Thyroid gland (tissue), 4 donors: ENCODE data around the gene CDK16. TPM values are rescaled to one million over a fixed set of nuclear protein-coding genes. Genes with fewer than 3 reads are reported as not detected.

Source experiments
- DNase-seq, 2 donors: peaks; one replicate each; pipeline ENCODE4 v3.0.0-alpha.2; 2019
- H3K27ac ChIP-seq, 3 donors: fragments of 200-600 bp; sonication (generic); 1 replicate in 2 of 3; 2 replicates in 1 of 3; pipeline ENCODE4 v1.5.1; 2016 to 2019; ENCODE audit warnings: mild to moderate bottlenecking in 1 of 3, moderate library complexity in 1 of 3
- H3K27me3 ChIP-seq: fragments of 200-600 bp; sonication (generic); one replicate; pipeline ENCODE4 v1.5.1; 2019
- H3K36me3 ChIP-seq, 2 donors: fragments of 200-600 bp; sonication (generic); one replicate each; pipeline ENCODE4 v1.5.1; 2016 to 2019
- H3K4me1 ChIP-seq, 2 donors: fragments of 200-600 bp; sonication (generic); one replicate each; pipeline ENCODE4 v1.5.1; 2017 to 2019
- H3K4me3 ChIP-seq, 3 donors: fragments of 200-600 bp; sonication (generic); replicated peaks in 1 of 3; 1 replicate in 2 of 3; 2 replicates in 1 of 3; pipeline ENCODE4 v1.5.1; 2016; ENCODE audit warnings: mild to moderate bottlenecking in 1 of 3
- H3K9me3 ChIP-seq: fragments of 200-600 bp; sonication (generic); one replicate; pipeline ENCODE4 v1.5.1; 2017
- POLR2A ChIP-seq, 2 donors: fragments of 450-650 bp; IDR thresholded peaks; one replicate each; pipeline ENCODE4 v1.6.1; 2017; ENCODE audit warnings: antibody characterized with exemption in 2 of 2, mild to moderate bottlenecking in 2 of 2, moderate library complexity in 1 of 2
- WGBS, 2 donors: methylation state at CpG; one replicate each; pipeline ENCODE4 v1.1.5; 2017; 5-methylcytosine and 5-hydroxymethylcytosine counted together
- intact Hi-C: fragments of 100-400 bp; cut with DNase I; formaldehyde crosslinking; loops from one replicate; pipeline ENCODE4 v1.15.1; 2023
- total RNA-seq, 4 donors: library from RNA; depleted of rRNA; stranded (reverse); fragments of >200 nt; gene quantifications; one replicate each; pipeline ENCODE4 v1.2.3, GENCODE V29; 2016
- TF ChIP-seq, protein P1 (sequence below), 6 experiments: fragments of 200-600 bp in 3 of 6; fragments of 450-650 bp in 3 of 6; sonication (generic) in 3 of 6; IDR thresholded peaks; one replicate each; pipeline ENCODE4 v1.5.1; 2016 to 2019; ENCODE audit warnings: antibody characterized with exemption in 6 of 6, mild to moderate bottlenecking in 2 of 6, inconsistent platforms in 1 of 6, moderate library complexity in 1 of 6

CDK16 gene
- total RNA-seq, 4 donors from 2014 or later: 76.6 to 111 (median 93.7) TPM

DNA sequence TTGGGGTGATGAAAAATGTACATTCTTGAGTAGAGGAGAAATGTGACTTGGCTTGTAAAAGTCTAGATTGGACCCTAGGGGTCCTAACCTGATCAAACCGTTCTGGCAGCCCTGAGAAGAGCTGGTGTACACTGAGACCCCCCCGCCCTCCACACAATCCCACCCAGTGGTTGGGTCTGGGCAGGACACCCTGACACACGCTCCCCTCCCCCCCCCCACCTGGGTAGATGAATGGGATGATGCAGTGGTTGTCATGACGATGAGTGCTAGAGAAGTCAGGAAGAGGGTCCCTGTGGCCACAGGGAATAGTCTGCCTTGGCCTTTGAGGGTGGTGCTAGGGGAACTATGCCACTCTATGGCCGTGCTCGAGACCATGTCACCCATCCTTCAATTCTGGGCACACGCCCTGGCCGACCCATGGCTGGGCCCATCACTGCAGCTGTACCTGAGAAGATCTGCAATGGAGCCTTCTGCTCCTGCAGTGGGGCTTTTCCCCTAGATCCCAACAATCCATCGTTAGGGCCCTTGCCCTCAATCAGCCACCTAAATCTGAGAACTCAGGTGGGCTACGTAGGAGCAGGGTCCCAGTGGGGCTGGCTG, 4.4 kb downstream of the CDK16 start:
- Histone ChIP-seq H3K27me3 (no peaks in the 10 kb centered on the region), H3K27ac (no peak overlapping the region), H3K9me3 (no peaks in the 10 kb centered on the region), H3K4me3 (no peak overlapping the region), H3K4me1 (peaks cover 0 to 13% of the 10 kb centered on the region in 2 donors), H3K36me3 (peaks cover 35 to 46% of the 10 kb centered on the region in 2 donors)
- DNase-seq: no peak
- WGBS, 2 donors: 90% methylated on average over 6 of the region's 10 CpGs; no CpG with 5 or more reads in 1 of the 2 donors
- intact Hi-C loops: loop anchor here (10.0 kb wide), 1 partner anchor 142 kb away; no protein-coding TSS in a partner anchor
- TF ChIP-seq, protein P1, sequence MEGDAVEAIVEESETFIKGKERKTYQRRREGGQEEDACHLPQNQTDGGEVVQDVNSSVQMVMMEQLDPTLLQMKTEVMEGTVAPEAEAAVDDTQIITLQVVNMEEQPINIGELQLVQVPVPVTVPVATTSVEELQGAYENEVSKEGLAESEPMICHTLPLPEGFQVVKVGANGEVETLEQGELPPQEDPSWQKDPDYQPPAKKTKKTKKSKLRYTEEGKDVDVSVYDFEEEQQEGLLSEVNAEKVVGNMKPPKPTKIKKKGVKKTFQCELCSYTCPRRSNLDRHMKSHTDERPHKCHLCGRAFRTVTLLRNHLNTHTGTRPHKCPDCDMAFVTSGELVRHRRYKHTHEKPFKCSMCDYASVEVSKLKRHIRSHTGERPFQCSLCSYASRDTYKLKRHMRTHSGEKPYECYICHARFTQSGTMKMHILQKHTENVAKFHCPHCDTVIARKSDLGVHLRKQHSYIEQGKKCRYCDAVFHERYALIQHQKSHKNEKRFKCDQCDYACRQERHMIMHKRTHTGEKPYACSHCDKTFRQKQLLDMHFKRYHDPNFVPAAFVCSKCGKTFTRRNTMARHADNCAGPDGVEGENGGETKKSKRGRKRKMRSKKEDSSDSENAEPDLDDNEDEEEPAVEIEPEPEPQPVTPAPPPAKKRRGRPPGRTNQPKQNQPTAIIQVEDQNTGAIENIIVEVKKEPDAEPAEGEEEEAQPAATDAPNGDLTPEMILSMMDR (IDR thresholded peaks at IDR 0.05): no peak
- no peak for TF ChIP-seq POLR2A (IDR thresholded peaks at IDR 0.05)

DNA sequence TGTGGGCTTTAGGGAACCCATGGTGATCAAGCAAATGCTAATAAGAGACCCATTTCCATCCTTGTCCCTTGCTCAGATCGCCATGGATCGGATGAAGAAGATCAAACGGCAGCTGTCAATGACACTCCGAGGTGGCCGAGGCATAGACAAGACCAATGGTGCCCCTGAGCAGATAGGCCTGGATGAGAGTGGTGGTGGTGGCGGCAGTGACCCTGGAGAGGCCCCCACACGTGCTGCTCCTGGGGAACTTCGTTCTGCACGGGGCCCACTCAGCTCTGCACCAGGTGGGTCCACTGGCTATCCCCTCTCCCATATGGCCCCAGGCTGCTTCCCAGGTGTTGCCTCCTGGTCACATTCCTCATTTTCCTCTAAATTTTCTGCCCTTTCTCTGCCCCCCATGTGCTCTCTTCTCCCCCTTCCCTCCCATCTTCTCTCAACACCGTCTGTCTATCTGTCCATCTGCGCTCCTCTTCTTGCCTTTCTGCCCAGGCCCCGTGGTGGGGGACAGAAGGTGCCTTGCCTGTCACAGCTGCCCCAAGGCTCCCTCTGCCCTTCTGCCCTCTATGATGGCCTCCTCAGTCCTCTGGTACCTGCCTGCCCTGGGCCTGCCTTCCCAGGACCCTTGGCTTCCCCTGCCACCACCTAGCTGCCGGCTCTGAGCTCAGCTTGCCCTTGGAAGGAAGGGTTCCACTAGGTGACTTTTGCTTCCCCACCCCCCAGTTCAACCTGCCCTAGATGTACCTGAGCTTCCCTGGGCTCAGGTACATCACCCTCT, 5.2 kb downstream of the CDK16 start:
- peaks cover 39 to 48% of the 10 kb centered on the region in 2 donors for H3K36me3 ChIP-seq
- DNase-seq: no peak
- WGBS, 2 donors: 88 to 94% methylated on average over 8 to 9 of the region's 13 CpGs

DNA sequence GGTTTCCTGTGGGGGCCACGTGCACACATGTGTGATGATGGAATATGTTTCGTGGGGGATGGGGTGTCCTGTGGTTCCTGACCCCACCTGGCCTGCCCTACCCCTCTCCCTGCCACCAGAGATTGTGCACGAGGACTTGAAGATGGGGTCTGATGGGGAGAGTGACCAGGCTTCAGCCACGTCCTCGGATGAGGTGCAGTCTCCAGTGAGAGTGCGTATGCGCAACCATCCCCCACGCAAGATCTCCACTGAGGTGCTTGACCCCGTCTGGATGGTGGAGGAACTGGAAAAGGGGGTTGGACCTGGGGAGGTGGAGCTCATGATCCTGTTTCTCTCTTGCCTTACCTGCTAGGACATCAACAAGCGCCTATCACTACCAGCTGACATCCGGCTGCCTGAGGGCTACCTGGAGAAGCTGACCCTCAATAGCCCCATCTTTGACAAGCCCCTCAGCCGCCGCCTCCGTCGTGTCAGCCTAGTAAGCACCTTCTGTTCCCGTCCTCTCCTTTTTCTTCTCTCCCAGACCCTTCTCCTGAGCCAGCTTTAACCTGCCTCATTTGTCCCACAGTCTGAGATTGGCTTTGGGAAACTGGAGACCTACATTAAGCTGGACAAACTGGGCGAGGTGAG, 5.9 kb downstream of the CDK16 start:
- Histone ChIP-seq H3K9me3 (no peaks in the 10 kb centered on the region), H3K36me3 (peaks cover 43 to 52% of the 10 kb centered on the region in 2 donors), H3K4me3 (no peak overlapping the region), H3K27me3 (no peaks in the 10 kb centered on the region), H3K4me1 (peaks cover 0 to 13% of the 10 kb centered on the region in 2 donors), H3K27ac (no peak overlapping the region)
- TF ChIP-seq, protein P1 (IDR thresholded peaks at IDR 0.05): no peak
- no peak for TF ChIP-seq POLR2A (IDR thresholded peaks at IDR 0.05)
- no peak for DNase-seq
- WGBS, 2 donors: 90 to 95% methylated on average over 9 to 15 of the region's 17 CpGs
- intact Hi-C loops: loop anchor here (10.0 kb wide), 1 partner anchor 140 kb away; no protein-coding TSS in a partner anchor

More for the DNA sequence above, 5.2 kb downstream of the CDK16 start:
- no peak overlapping the region for H3K4me3 ChIP-seq
- no peaks in the 10 kb centered on the region for H3K9me3 ChIP-seq
- no peaks in the 10 kb centered on the region for H3K27me3 ChIP-seq
- intact Hi-C loops: loop anchor here (10.0 kb wide), 1 partner anchor 141 kb away; no protein-coding TSS in a partner anchor
- TF ChIP-seq POLR2A (IDR thresholded peaks at IDR 0.05): no peak
- TF ChIP-seq, protein P1 (IDR thresholded peaks at IDR 0.05): no peak
- no peak overlapping the region for H3K27ac ChIP-seq
- H3K4me1 ChIP-seq: peaks cover 0 to 13% of the 10 kb centered on the region in 2 donors

DNA sequence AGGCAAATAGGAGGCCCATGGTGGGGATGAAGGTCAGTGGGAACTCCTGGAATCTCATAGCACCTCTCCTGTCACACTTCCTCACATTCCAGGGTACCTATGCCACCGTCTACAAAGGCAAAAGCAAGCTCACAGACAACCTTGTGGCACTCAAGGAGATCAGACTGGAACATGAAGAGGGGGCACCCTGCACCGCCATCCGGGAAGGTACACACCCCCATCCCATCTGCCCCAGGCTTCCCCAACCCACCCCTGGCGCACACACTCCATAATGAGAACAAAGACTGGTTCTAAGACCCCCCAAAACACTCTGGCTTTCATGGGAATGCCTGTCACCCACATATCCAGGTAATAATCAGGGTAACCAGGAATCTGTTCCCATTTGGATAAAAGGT, 6.4 kb downstream of the CDK16 start:
- Histone ChIP-seq H3K27ac (no peak overlapping the region), H3K9me3 (no peaks in the 10 kb centered on the region), H3K4me1 (peaks cover 0 to 10% of the 10 kb centered on the region in 2 donors), H3K36me3 (peaks cover 43 to 52% of the 10 kb centered on the region in 2 donors), H3K4me3 (no peak overlapping the region), H3K27me3 (no peaks in the 10 kb centered on the region)
- no peak for DNase-seq
- intact Hi-C loops: loop anchor here (10.0 kb wide), 1 partner anchor 140 kb away; no protein-coding TSS in a partner anchor
- WGBS, 2 donors: 91 to 100% methylated on average over 2 to 4 of the region's 4 CpGs
- no peak for TF ChIP-seq POLR2A (IDR thresholded peaks at IDR 0.05)

DNA sequence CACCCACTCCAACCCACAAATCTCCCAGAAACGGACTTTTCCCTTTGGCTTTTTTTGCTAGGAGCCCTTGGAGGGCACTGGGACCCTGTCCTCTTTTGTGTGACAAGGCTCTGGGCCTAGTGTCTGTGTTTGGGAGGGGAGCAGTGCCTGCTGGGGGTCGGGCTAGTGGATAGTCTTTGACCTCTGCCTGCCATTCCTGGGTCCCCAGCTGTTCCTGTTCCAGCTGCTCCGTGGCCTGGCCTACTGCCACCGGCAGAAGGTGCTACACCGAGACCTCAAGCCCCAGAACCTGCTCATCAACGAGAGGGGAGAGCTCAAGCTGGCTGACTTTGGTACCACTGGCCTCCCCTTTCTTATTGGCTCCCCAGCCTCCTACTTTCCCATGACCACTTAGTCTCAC, 7.6 kb downstream of the CDK16 start:
- no peaks in the 10 kb centered on the region for H3K9me3 ChIP-seq
- no peaks in the 10 kb centered on the region for H3K4me1 ChIP-seq
- intact Hi-C loops: loop anchor here (10.0 kb wide), 1 partner anchor 139 kb away; no protein-coding TSS in a partner anchor
- no peaks in the 10 kb centered on the region for H3K27me3 ChIP-seq
- DNase-seq: no peak
- TF ChIP-seq, protein P1 (IDR thresholded peaks at IDR 0.05): no peak
- TF ChIP-seq POLR2A (IDR thresholded peaks at IDR 0.05): no peak
- 88% methylated on average over 4 to 5 of the region's 6 CpGs for WGBS, 2 donors
- peaks cover 43 to 52% of the 10 kb centered on the region in 2 donors for H3K36me3 ChIP-seq
- no peak overlapping the region for H3K27ac ChIP-seq
- no peak overlapping the region for H3K4me3 ChIP-seq
